EH (cell line): ENCODE results near the gene TTC16.

Experiments used
- DNase-seq: peaks from one replicate; pipeline ENCODE4 v3.0.0-alpha.2; 2015; ENCODE audit warnings: low read depth

The TTC16 gene

GRCh38 chr9:127720031-127720864 lies 4.4 kb downstream of the TTC16 start:
- no peak for DNase-seq

GRCh38 chr9:127720865-127721227 lies 5.0 kb downstream of the TTC16 start:
- no peak for DNase-seq

GRCh38 chr9:127721391-127721821 lies 5.5 kb downstream of the TTC16 start:
- no peak for DNase-seq

GRCh38 chr9:127722055-127722745 lies 6.3 kb downstream of the TTC16 start:
- DNase-seq = no peak

GRCh38 chr9:127723013-127723412 lies 7.1 kb downstream of the TTC16 start:
- DNase-seq = no peak

- peak; percentile 87 for DNase-seq
Observed at GRCh38 chr9:127723444-127723843, 7.6 kb downstream of the TTC16 start.

GRCh38 chr9:127724012-127724411 lies 8.1 kb downstream of the TTC16 start:
- DNase-seq = no peak

- no peak for DNase-seq
Observed at GRCh38 chr9:127726871-127727270, 11.0 kb downstream of the TTC16 start.

- DNase-seq = no peak
Observed at GRCh38 chr9:127728808-127729207, 12.9 kb downstream of the TTC16 start.

- DNase-seq = no peak
Observed at GRCh38 chr9:127729522-127730256, 13.8 kb downstream of the TTC16 start.

- DNase-seq = no peak
Observed at GRCh38 chr9:127730262-127730661, 14.4 kb downstream of the TTC16 start.

GRCh38 chr9:127730799-127731410 lies 15.0 kb downstream of the TTC16 start:
- DNase-seq = no peak

GRCh38 chr9:127731938-127732337 lies 16.1 kb downstream of the TTC16 start:
- DNase-seq = no peak

- no peak for DNase-seq
Observed at GRCh38 chr9:127732444-127732843, 16.6 kb downstream of the TTC16 start.

- no peak for DNase-seq
Observed at GRCh38 chr9:127733614-127734013, 17.7 kb downstream of the TTC16 start.

- no peak for DNase-seq
Observed at GRCh38 chr9:127734247-127734746, 18.4 kb downstream of the TTC16 start.

GRCh38 chr9:127734747-127735529 lies 19.1 kb downstream of the TTC16 start, which contains the start of gene TOR2A:
TOR2A (minus strand) TSS chr9:127735294; CDS start chr9:127735270, 24 bp downstream.
- peak; percentile 96 for DNase-seq

GRCh38 chr9:127735530-127736185 lies 19.8 kb downstream of the TTC16 start:
- no peak for DNase-seq

GRCh38 chr9:127738666-127739065 lies 22.8 kb downstream of the TTC16 start:
- DNase-seq = no peak

- DNase-seq = no peak
Observed at GRCh38 chr9:127739614-127740330, 23.9 kb downstream of the TTC16 start.
